CD4-positive, alpha-beta T cell (primary cell): ENCODE measurements around the gene RBFOX1. TPM values are rescaled to one million over a fixed set of nuclear protein-coding genes. Genes with fewer than 3 reads are reported as not detected.

Experiments
- ATAC-seq: fragments of 200-7000 bp; cut with Tn5 transposase; one replicate; pipeline ENCODE4 v1.10.0; 2022; ENCODE audit warnings: mild to moderate bottlenecking; ENCODE audit not compliant: poor library complexity
- CTCF ChIA-PET: fragments of 350-600 bp; sonication (Branson Sonifier 250); formaldehyde crosslinking; loops from one replicate; lab custom pipeline; 2021; ENCODE audit warnings: antibody characterized with exemption, inconsistent platforms; lab: Charles Lee
- POLR2A ChIA-PET: fragments of 350-600 bp; sonication (Branson Sonifier 250); formaldehyde crosslinking; loops from one replicate; lab custom pipeline; 2021; ENCODE audit warnings: antibody characterized with exemption, inconsistent platforms; lab: Charles Lee
- DNase-seq, 14 experiments: peaks; one replicate each; pipeline ENCODE4 v3.0.0-alpha.2; 2013 to 2020; ENCODE audit warnings: mixed read lengths in 2 of 14
- H3K27ac ChIP-seq, 2 donors: one replicate each; pipeline versions ENCODE4 v1.5.1 to v1.7.0; 2013; ENCODE audit warnings: low read length in 2 of 2, low read depth in 1 of 2, mild to moderate bottlenecking in 1 of 2
- H3K27me3 ChIP-seq, 2 experiments: 1 replicate in 1 of 2; 2 replicates in 1 of 2; pipeline versions ENCODE4 v1.6.1 to v1.7.0; 2013; ENCODE audit warnings: low read length in 2 of 2, control low read depth in 1 of 2, mild to moderate bottlenecking in 1 of 2, moderate library complexity in 1 of 2; ENCODE audit not compliant: insufficient read depth in 2 of 2, control insufficient read depth in 1 of 2
- H3K36me3 ChIP-seq: one replicate; pipeline ENCODE4 v1.6.1; 2013; ENCODE audit warnings: low read length, control low read depth; ENCODE audit not compliant: insufficient read depth
- H3K4me1 ChIP-seq: one replicate; pipeline ENCODE4 v1.6.1; 2013; ENCODE audit warnings: low read length, control low read depth; ENCODE audit not compliant: insufficient read depth
- H3K4me3 ChIP-seq: one replicate; pipeline ENCODE4 v1.5.1; 2013; ENCODE audit warnings: mild to moderate bottlenecking, low read length, moderate library complexity
- H3K9me3 ChIP-seq, 2 experiments: 1 replicate in 1 of 2; 2 replicates in 1 of 2; pipeline versions ENCODE4 v1.6.1 to v1.7.0; 2013; ENCODE audit warnings: low read length in 2 of 2, mild to moderate bottlenecking in 2 of 2, control low read depth in 1 of 2, moderate library complexity in 1 of 2; ENCODE audit not compliant: control insufficient read depth in 1 of 2, insufficient read depth in 1 of 2
- H3K27ac Mint-ChIP-seq: one replicate; pipeline ENCODE4 v1.8.0; 2020; ENCODE audit warnings: mixed read lengths
- H3K27me3 Mint-ChIP-seq: one replicate; pipeline ENCODE4 v1.8.0; 2021; ENCODE audit warnings: mixed read lengths
- H3K36me3 Mint-ChIP-seq: one replicate; pipeline ENCODE4 v1.8.0; 2021; ENCODE audit warnings: low read depth, mixed read lengths
- H3K4me1 Mint-ChIP-seq: one replicate; pipeline ENCODE4 v1.8.0; 2021; ENCODE audit warnings: low read depth, mixed read lengths
- H3K4me3 Mint-ChIP-seq: one replicate; pipeline ENCODE4 v1.8.0; 2020; ENCODE audit warnings: mild to moderate bottlenecking, mixed read lengths
- H3K9me3 Mint-ChIP-seq: one replicate; pipeline ENCODE4 v1.8.0; 2020; ENCODE audit warnings: mixed read lengths
- CTCF ChIP-seq: fragments of 200-600 bp; IDR thresholded peaks from one replicate; pipeline ENCODE4 v1.8.0; 2022; ENCODE audit warnings: antibody characterized with exemption, mild to moderate bottlenecking
- intact Hi-C, 2 experiments: fragments of 100-400 bp; cut with DNase I in 1 of 2; cut with micrococcal nuclease in 1 of 2; formaldehyde crosslinking; loops; one replicate each; pipeline versions ENCODE4 v1.15.1 to v1.9.0; 2023 to 2025; cut with DNase I, micrococcal nuclease
- total RNA-seq, 174 experiments: library from RNA in 2 of 174; stranded (reverse) in 2 of 174; gene quantifications; one replicate each; pipeline ENCODE4 v1.2.3 and lab custom pipeline; 2021 to 2026

RBFOX1 gene
- total RNA-seq, 2 experiments from 2014 or later = not detected

- Histone ChIP-seq H3K27me3 (no peaks in the 10 kb centered on the region), H3K4me3 (no peak overlapping the region), H3K9me3 (peaks cover 0 to 15% of the 10 kb centered on the region in 2 experiments), H3K27ac (no peak overlapping the region), H3K4me1 (no peaks in the 10 kb centered on the region), H3K36me3 (no peaks in the 10 kb centered on the region)
- Mint-ChIP-seq H3K9me3 (peaks cover 11% of the 10 kb centered on the region), H3K27ac (no peak overlapping the region), H3K4me3 (no peak overlapping the region), H3K27me3 (no peaks in the 10 kb centered on the region), H3K36me3 (no peaks in the 10 kb centered on the region), H3K4me1 (no peaks in the 10 kb centered on the region)
- intact Hi-C loops = no loop called here
- ChIA-PET CTCF (no interaction called here), POLR2A (no interaction called here)
- no peak for DNase-seq
- TF ChIP-seq CTCF = no peak
- ATAC-seq = no peak
Observed at GRCh38 chr16:7650431-7650830, 317.8 kb downstream of the RBFOX1 start.

GRCh38 chr16:7651803-7652570 lies 319.3 kb downstream of the RBFOX1 start:
- Histone ChIP-seq H3K9me3 (peaks cover 0 to 15% of the 10 kb centered on the region in 2 experiments), H3K36me3 (no peaks in the 10 kb centered on the region), H3K27ac (no peak overlapping the region), H3K4me1 (no peaks in the 10 kb centered on the region), H3K4me3 (no peak overlapping the region), H3K27me3 (no peaks in the 10 kb centered on the region)
- no peak for ATAC-seq
- Mint-ChIP-seq H3K4me3 (no peak overlapping the region), H3K4me1 (no peaks in the 10 kb centered on the region), H3K27me3 (no peaks in the 10 kb centered on the region), H3K27ac (no peak overlapping the region), H3K9me3 (peaks cover 15% of the 10 kb centered on the region), H3K36me3 (no peaks in the 10 kb centered on the region)
- DNase-seq = no peak
- intact Hi-C loops = no loop called here
- TF ChIP-seq CTCF = no peak
- ChIA-PET POLR2A (no interaction called here), CTCF (no interaction called here)

- no peaks in the 10 kb centered on the region for H3K4me1 Mint-ChIP-seq
- H3K27me3 ChIP-seq = no peaks in the 10 kb centered on the region
- no peak overlapping the region for H3K27ac ChIP-seq
- ATAC-seq (no peak), DNase-seq (no peak)
- intact Hi-C loops = no loop called here
- H3K9me3 Mint-ChIP-seq = peaks cover 20% of the 10 kb centered on the region
- no peaks in the 10 kb centered on the region for H3K27me3 Mint-ChIP-seq
- no peaks in the 10 kb centered on the region for H3K36me3 Mint-ChIP-seq
- H3K4me1 ChIP-seq = no peaks in the 10 kb centered on the region
- CTCF ChIA-PET = no interaction called here
- H3K4me3 Mint-ChIP-seq = no peak overlapping the region
- no peaks in the 10 kb centered on the region for H3K36me3 ChIP-seq
- no peak overlapping the region for H3K4me3 ChIP-seq
- no peak for TF ChIP-seq CTCF
- no peak overlapping the region for H3K27ac Mint-ChIP-seq
- POLR2A ChIA-PET = no interaction called here
- peaks cover 0 to 15% of the 10 kb centered on the region in 2 experiments for H3K9me3 ChIP-seq
Observed at GRCh38 chr16:7653746-7654461, 321.3 kb downstream of the RBFOX1 start.
